ENCODE data around the gene FBXO11.
"Not testable (repeated sequence)": the region's sequence is repeated elsewhere in the genome, so short reads cannot be mapped to it uniquely, and the experiment has no call there.

Gene FBXO11

GRCh38 chr2:47935071-47935470 is 28.8 kb upstream of the FBXO11 start:
- no peak overlapping the region for H3K4me3 ChIP-seq (ENCODE audit: low read depth, low read length)
- no peak for TF ChIP-seq CTCF (conservative IDR thresholded peaks at IDR 0.05; ENCODE audit: low read depth, low read length)
- DNase-seq (ENCODE audit: low read depth): no peak

GRCh38 chr2:47918043-47918442 is 11.7 kb upstream of the FBXO11 start:
- no peak for TF ChIP-seq CTCF (conservative IDR thresholded peaks at IDR 0.05; ENCODE audit: low read depth, low read length)
- no peak for DNase-seq (ENCODE audit: low read depth)
- H3K4me3 ChIP-seq (ENCODE audit: low read depth, low read length): no peak overlapping the region

GRCh38 chr2:47917276-47917961 is 11.1 kb upstream of the FBXO11 start:
- DNase-seq (ENCODE audit: low read depth): no peak
- no peak for TF ChIP-seq CTCF (conservative IDR thresholded peaks at IDR 0.05; ENCODE audit: low read depth, low read length)
- no peak overlapping the region for H3K4me3 ChIP-seq (ENCODE audit: low read depth, low read length)

GRCh38 chr2:47916412-47916811 is 10.1 kb upstream of the FBXO11 start:
- no peak for TF ChIP-seq CTCF (conservative IDR thresholded peaks at IDR 0.05; ENCODE audit: low read depth, low read length)
- peak; percentile 41 for DNase-seq (ENCODE audit: low read depth)
- H3K4me3 ChIP-seq (ENCODE audit: low read depth, low read length): no peak overlapping the region

GRCh38 chr2:47910662-47911061 is 4.4 kb upstream of the FBXO11 start:
- H3K4me3 ChIP-seq (ENCODE audit: low read depth, low read length); DNase-seq (ENCODE audit: low read depth): not testable (repeated sequence)

GRCh38 chr2:47908682-47909081 is 2.4 kb upstream of the FBXO11 start:
- TF ChIP-seq CTCF (conservative IDR thresholded peaks at IDR 0.05; ENCODE audit: low read depth, low read length): no peak
- no peak overlapping the region for H3K4me3 ChIP-seq (ENCODE audit: low read depth, low read length)
- DNase-seq (ENCODE audit: low read depth): no peak

- H3K4me3 ChIP-seq (ENCODE audit: low read depth, low read length): peak overlapping the region; percentile 66
- peak; percentile 83 for TF ChIP-seq CTCF (conservative IDR thresholded peaks at IDR 0.05; ENCODE audit: low read depth, low read length)
- DNase-seq (ENCODE audit: low read depth): no peak
These were observed 912 bp upstream of the FBXO11 start for GRCh38 chr2:47907039-47907781.
